Stomach (tissue), 4 donors: ENCODE results near the gene SUN1.

Source experiments
- POLR2A ChIP-seq, 4 donors: fragments of 450-650 bp; IDR thresholded peaks; one replicate each; pipeline ENCODE4 v1.6.1; 2016; ENCODE audit warnings: antibody characterized with exemption in 4 of 4, control low read depth in 2 of 4, mild to moderate bottlenecking in 1 of 4, moderate library complexity in 1 of 4
- POLR2AphosphoS5 ChIP-seq, 3 donors: sonication (generic); formaldehyde crosslinking; IDR thresholded peaks; one replicate each; pipeline ENCODE4 v1.6.1; 2016; ENCODE audit warnings: antibody characterized with exemption in 3 of 3
- TF ChIP-seq, protein P1 (sequence below), 7 experiments: fragments of 450-650 bp in 4 of 7; fragments of 200-600 bp in 3 of 7; sonication (generic) in 3 of 7; IDR thresholded peaks; one replicate each; pipeline ENCODE4 v1.5.1; 2016 to 2019; ENCODE audit warnings: antibody characterized with exemption in 7 of 7, control low read depth in 2 of 7, mild to moderate bottlenecking in 1 of 7

DNA sequence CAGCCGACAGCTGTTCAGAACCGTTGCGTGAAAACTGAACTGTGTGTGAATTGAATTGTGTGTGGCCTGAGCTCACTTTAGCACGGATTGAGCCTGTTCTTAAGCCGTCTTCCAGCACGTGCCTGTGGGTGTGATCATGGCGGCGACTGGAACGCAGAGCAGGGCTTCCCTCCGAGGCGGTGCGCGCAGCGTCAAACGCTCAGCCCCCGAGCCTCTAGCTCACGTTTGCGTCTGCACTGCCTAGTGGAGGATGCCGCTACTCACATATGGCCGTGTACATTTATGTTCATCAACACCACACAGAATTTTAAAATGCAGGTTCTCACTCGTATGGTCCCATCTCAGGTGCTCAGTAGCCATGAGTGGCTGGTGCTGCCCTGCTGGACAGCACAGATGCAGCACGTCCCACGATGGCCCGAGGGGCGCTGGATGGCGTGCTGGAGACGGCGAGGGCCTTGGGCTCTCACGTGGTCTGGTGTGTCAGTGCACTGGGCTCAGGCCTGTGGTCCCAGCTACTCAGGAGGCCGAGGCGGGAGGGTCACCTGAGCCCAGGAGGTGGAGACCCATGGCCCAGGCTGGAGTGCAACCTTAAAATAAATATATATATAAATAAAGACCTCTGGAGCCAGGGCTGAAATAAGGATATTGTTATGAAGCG, 22.0 kb downstream of the SUN1 start:
- TF ChIP-seq, protein P1, sequence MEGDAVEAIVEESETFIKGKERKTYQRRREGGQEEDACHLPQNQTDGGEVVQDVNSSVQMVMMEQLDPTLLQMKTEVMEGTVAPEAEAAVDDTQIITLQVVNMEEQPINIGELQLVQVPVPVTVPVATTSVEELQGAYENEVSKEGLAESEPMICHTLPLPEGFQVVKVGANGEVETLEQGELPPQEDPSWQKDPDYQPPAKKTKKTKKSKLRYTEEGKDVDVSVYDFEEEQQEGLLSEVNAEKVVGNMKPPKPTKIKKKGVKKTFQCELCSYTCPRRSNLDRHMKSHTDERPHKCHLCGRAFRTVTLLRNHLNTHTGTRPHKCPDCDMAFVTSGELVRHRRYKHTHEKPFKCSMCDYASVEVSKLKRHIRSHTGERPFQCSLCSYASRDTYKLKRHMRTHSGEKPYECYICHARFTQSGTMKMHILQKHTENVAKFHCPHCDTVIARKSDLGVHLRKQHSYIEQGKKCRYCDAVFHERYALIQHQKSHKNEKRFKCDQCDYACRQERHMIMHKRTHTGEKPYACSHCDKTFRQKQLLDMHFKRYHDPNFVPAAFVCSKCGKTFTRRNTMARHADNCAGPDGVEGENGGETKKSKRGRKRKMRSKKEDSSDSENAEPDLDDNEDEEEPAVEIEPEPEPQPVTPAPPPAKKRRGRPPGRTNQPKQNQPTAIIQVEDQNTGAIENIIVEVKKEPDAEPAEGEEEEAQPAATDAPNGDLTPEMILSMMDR (IDR thresholded peaks at IDR 0.05): no peak
- no peak for TF ChIP-seq POLR2A (IDR thresholded peaks at IDR 0.05)
- no peak for TF ChIP-seq POLR2AphosphoS5 (IDR thresholded peaks at IDR 0.05)
